GM21786 (cell line): ENCODE results near the gene THOC5.
"Not testable (repeated sequence)": the region's sequence is repeated elsewhere in the genome, so short reads cannot be mapped to it uniquely, and the experiment has no call there.

Source experiments
- ATAC-seq: cut with Tn5 transposase; IDR thresholded peaks from one replicate; pipeline ENCODE4 v1.9.1; 2021; ENCODE audit not compliant: unreplicated experiment

THOC5 gene

GRCh38 chr22:29563652-29564460 lies 10.3 kb upstream of the THOC5 start:
- no peak for ATAC-seq

GRCh38 chr22:29559853-29560252 lies 6.3 kb upstream of the THOC5 start:
- ATAC-seq, result no peak

GRCh38 chr22:29559030-29559429 lies 5.5 kb upstream of the THOC5 start:
- no peak for ATAC-seq

- ATAC-seq, result no peak
Observed at GRCh38 chr22:29555065-29555644, 1.6 kb upstream of the THOC5 start.

GRCh38 chr22:29552357-29552756 lies 1.2 kb downstream of the THOC5 start:
- not testable (repeated sequence) for ATAC-seq

- no peak for ATAC-seq
Observed at GRCh38 chr22:29550005-29550404, 3.6 kb downstream of the THOC5 start.

- ATAC-seq, result not testable (repeated sequence)
Observed at GRCh38 chr22:29545045-29545444, 8.5 kb downstream of the THOC5 start.

GRCh38 chr22:29541845-29542244 lies 11.7 kb downstream of the THOC5 start:
- ATAC-seq, result no peak

- no peak for ATAC-seq
Observed at GRCh38 chr22:29539105-29539504, 14.5 kb downstream of the THOC5 start.

- no peak for ATAC-seq
Observed at GRCh38 chr22:29536411-29536810, 17.1 kb downstream of the THOC5 start.

GRCh38 chr22:29531419-29531818 lies 22.1 kb downstream of the THOC5 start:
- no peak for ATAC-seq

- no peak for ATAC-seq
Observed at GRCh38 chr22:29530716-29531115, 22.8 kb downstream of the THOC5 start.

- ATAC-seq, result no peak
Observed at GRCh38 chr22:29528144-29528543, 25.4 kb downstream of the THOC5 start.

GRCh38 chr22:29524442-29525191 lies 28.9 kb downstream of the THOC5 start:
- ATAC-seq, result no peak

- no peak for ATAC-seq
Observed at GRCh38 chr22:29523761-29524160, 29.8 kb downstream of the THOC5 start.

- no peak for ATAC-seq
Observed at GRCh38 chr22:29521526-29521925, 32.0 kb downstream of the THOC5 start.

GRCh38 chr22:29520851-29521250 lies 32.7 kb downstream of the THOC5 start:
- ATAC-seq, result no peak

GRCh38 chr22:29519996-29520395 lies 33.6 kb downstream of the THOC5 start:
- ATAC-seq, result no peak

- ATAC-seq, result no peak
Observed at GRCh38 chr22:29518427-29518826, 35.1 kb downstream of the THOC5 start.

GRCh38 chr22:29517215-29517908 lies 36.2 kb downstream of the THOC5 start:
- no peak for ATAC-seq

GRCh38 chr22:29512031-29512430 lies 41.5 kb downstream of the THOC5 start:
- ATAC-seq, result no peak
